GM21619 (cell line): Measurements from ENCODE around the gene SRRM4.
"Not testable (repeated sequence)": the region's sequence is repeated elsewhere in the genome, so short reads cannot be mapped to it uniquely, and the experiment has no call there.

Experiments used
- ATAC-seq: cut with Tn5 transposase; IDR thresholded peaks from one replicate; pipeline ENCODE4 v1.9.1; 2021; ENCODE audit not compliant: unreplicated experiment

SRRM4 gene

GRCh38 chr12:119069147-119069642 is 87.9 kb downstream of the SRRM4 start:
- ATAC-seq, result no peak

GRCh38 chr12:119071176-119071575 is 89.8 kb downstream of the SRRM4 start:
- no peak for ATAC-seq

GRCh38 chr12:119071638-119072231 is 90.4 kb downstream of the SRRM4 start:
- no peak for ATAC-seq

GRCh38 chr12:119072440-119072839 is 91.1 kb downstream of the SRRM4 start:
- ATAC-seq, result no peak

- no peak for ATAC-seq
Measured at GRCh38 chr12:119075222-119075787, 94.0 kb downstream of the SRRM4 start.

- ATAC-seq, result no peak
Measured at GRCh38 chr12:119075918-119076317, 94.6 kb downstream of the SRRM4 start.

GRCh38 chr12:119079530-119079929 is 98.2 kb downstream of the SRRM4 start:
- ATAC-seq, result no peak

GRCh38 chr12:119082016-119082415 is 100.7 kb downstream of the SRRM4 start:
- ATAC-seq, result no peak

- no peak for ATAC-seq
Measured at GRCh38 chr12:119082496-119082895, 101.2 kb downstream of the SRRM4 start.

- no peak for ATAC-seq
Measured at GRCh38 chr12:119088685-119089379, 107.5 kb downstream of the SRRM4 start.

GRCh38 chr12:119089380-119090013 is 108.2 kb downstream of the SRRM4 start:
- ATAC-seq, result no peak

GRCh38 chr12:119090276-119090675 is 108.9 kb downstream of the SRRM4 start:
- ATAC-seq, result no peak

GRCh38 chr12:119090865-119091264 is 109.5 kb downstream of the SRRM4 start:
- no peak for ATAC-seq

GRCh38 chr12:119096429-119097202 is 115.3 kb downstream of the SRRM4 start:
- ATAC-seq, result no peak

- ATAC-seq, result no peak
Measured at GRCh38 chr12:119100933-119101332, 119.6 kb downstream of the SRRM4 start.

- no peak for ATAC-seq
Measured at GRCh38 chr12:119102274-119102673, 120.9 kb downstream of the SRRM4 start.

GRCh38 chr12:119102714-119103113 is 121.4 kb downstream of the SRRM4 start:
- ATAC-seq, result no peak

GRCh38 chr12:119104969-119105368 is 123.6 kb downstream of the SRRM4 start:
- ATAC-seq, result not testable (repeated sequence)

- ATAC-seq, result no peak
Measured at GRCh38 chr12:119113496-119113986, 132.2 kb downstream of the SRRM4 start.

- no peak for ATAC-seq
Measured at GRCh38 chr12:119114294-119114693, 133.0 kb downstream of the SRRM4 start.
